GM18873 (cell line): ENCODE measurements around the gene GPA33.

Experiments
- ATAC-seq: cut with Tn5 transposase; IDR thresholded peaks from one replicate; pipeline ENCODE4 v1.9.1; 2021; ENCODE audit warnings: mild to moderate bottlenecking, moderate library complexity, moderate number of reproducible peaks; ENCODE audit not compliant: unreplicated experiment, low FRiP score

The GPA33 gene, protein sequence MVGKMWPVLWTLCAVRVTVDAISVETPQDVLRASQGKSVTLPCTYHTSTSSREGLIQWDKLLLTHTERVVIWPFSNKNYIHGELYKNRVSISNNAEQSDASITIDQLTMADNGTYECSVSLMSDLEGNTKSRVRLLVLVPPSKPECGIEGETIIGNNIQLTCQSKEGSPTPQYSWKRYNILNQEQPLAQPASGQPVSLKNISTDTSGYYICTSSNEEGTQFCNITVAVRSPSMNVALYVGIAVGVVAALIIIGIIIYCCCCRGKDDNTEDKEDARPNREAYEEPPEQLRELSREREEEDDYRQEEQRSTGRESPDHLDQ

DNA sequence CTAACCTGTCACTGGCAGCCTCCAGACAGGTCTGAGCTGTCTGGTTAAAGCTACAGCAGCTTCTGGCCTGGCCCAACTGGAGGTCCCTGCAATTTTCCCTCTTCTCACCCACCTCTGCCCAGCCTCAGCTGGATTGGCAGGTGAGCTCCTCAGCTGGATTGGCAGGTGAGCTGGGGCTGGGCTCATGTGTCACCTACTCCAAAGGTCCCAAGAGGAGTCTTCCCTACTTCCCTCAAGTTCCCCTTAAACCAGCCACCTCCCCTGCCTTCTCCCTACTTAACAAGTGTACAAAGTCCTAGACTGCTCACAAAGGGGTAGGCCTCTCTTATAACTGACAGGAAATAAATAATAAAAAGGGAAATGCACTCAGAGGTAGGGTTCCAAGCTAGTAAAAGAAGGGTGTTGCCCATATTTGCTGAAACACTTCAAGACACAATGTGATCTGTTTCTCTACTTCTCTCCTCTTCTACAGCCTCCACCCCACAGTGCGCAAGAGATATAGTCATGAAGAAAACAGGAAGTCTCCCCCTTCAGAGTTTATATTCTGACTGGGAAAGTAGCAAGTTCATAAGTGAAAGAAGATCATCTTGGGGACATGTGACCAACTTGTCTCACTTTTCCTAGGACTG lies at the start of gene GPA33:
GPA33 (minus strand) TSS at position 64 of the 629 bp plus-strand sequence. CDS start 90 bp downstream, outside the sequence.
- ATAC-seq, result no peak

DNA sequence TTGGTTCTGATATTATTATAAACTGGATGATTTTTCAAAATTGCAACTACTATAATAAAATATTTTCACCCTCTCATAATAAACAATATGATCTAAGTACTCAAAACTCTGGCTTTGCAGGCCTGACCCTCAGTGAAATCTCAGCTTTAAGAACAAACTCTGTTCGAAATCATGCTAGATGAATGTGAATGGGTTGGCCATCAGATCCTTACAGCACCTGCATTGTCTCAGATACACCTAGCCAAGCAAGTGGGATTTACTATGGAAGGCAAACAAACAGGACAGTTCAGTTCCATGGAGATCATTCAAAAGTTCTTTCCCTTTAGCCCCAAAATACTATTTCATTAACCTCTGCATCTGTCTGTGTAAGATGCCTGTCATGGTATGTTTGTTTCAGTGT lies 48.5 kb upstream of the GPA33 start:
- no peak for ATAC-seq

DNA sequence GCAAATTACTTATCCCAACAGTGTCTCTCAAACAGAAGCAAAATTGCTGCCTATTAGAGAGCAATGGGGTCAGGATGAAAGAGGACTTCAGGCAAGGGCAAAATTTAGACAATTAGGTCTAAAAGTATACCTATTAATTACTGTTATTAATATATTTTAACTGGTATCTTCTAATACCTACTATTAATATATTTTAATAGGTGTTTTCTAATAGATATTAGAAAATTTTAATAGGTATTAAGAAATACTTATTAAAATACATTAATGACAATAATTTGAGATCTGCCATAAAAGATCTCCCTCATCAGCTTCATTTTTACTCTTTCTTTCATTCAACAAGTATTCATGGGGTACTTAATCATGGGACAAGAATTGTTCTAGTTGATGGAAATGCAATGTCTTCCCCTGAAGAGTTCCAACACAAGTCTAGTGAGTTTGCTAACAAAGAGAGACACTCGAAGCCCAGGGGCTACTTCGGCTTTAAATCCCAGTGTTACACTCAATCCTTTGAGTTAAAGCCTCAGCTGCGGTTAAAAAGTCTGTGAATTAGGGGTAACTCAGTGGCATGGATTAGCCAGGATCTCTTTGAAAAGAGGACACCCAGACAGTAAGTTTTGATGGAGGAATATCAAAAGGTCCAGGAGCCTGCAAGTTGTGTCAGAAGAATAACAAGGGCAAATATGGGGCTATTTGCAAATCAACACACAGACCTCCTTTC lies 47.8 kb upstream of the GPA33 start:
- no peak for ATAC-seq

DNA sequence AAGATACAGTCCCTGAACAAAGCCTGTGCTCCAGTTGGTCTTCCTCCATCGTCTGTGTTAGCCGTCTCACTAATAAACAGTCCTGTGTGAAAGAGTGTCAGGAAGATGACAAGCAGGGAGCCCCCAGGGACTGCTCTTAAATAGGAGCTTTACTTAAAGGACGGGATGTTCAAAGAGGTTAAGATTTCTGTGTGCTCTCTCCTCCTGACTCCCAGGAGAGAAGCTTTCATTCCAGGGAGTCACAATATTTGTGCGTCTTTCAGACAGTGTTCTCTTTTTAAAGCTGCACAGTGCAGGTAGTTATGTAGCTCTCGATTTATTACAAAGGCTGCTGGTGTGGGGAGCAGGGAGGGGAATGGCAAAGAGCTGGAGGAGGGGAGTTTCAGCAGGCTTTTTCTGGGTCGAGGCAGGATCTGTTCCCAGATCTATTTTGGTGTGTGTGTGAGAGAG lies 47.2 kb upstream of the GPA33 start:
- ATAC-seq, result no peak

DNA sequence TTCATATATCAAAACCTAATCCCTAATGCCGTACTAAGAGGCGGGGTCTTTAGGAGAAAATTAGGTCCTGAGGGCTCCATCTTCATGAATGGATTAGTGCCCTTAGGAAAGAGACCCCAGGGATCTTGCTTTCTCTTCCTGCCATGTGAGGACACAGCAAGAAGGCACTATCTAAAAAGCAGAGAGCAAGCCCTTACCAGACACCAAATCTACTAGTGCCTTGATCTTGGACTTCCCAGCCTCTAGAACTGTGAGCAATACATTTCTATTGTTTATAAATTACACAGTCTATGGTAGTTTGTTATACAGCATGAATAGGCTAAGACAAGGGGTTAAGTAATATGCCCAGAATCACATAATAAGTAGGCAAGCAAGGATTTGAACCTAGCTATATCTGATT lies 46.6 kb upstream of the GPA33 start:
- ATAC-seq, result no peak

DNA sequence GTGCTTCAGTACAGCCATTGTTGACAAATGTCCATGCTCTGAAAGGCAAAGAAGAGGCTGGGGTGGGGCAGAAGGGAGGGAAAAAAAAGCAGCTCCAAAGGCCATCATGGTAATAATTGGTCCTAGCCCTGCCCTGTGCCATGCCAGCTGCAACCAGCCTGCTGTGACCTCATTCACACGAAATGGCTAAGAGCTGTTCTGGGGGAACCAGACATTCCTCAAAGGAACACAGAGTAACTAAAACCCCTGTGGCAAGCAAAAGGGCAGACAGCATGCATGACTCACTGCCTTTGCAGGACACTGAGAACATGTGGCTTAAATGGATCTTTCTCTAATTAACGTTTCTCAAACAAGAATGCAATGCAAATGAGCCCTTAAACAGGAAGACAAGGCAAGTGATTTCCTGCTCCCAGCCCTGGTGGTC lies 46.0 kb upstream of the GPA33 start:
- ATAC-seq, result no peak

DNA sequence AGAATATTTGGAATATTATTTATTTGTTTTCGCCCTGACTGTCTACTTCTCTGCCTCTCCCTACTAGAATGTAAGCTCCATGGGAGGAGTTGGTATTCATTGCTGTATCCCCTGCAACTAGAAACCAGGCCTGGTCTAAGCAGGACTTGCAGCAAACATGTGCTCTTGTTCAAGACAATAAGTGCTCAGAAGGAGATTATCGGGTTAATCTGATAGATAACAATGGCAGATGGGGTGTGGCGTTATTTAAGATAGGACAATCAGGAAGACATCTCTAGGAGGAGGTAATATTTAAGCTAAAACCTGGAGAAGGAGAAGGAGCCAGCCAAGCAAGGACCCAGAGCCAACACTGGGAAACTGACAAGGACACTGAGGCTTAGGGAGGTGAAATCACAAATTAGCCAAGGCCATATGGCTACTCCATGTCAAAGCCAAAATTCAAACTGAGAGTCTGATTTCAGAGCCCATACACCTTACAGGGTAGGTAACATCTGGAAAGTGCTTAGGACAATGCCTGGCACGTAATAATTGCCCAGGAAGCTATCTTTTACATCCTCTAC lies 45.2 kb upstream of the GPA33 start:
- no peak for ATAC-seq

DNA sequence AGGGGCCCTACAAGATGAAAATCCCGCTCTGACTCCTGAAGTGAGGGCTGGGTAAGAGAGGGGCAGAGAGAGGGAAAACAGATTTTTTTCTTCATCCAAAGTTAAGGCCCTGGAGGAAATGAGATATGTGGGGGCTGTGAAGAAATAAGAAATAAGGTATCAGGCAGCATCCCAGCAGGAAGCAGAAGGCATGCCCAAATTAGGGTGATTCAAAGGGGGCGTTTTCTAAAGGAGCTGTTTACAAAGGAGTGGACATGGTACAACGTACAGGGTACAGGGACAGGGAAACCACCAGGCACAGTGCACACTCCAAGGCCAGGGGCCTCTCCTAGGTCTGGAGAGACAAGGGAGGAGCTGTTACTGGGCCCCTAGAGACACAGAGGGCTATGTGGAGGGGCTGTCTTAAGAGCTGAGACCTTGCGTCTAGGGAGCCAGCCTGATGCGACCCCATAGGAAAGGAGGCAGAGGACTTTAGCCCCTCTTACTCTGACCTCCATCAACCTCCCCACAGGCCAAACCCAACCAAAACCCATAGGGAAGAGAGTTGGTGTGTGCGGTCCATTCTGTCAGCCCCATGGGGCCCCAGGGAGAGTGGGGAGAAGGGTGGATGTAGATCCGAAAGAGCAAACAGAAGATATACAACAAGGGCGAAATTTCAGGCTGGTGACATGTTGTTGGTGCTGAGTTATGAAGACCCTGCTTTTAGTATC lies 42.3 kb upstream of the GPA33 start:
- no peak for ATAC-seq

DNA sequence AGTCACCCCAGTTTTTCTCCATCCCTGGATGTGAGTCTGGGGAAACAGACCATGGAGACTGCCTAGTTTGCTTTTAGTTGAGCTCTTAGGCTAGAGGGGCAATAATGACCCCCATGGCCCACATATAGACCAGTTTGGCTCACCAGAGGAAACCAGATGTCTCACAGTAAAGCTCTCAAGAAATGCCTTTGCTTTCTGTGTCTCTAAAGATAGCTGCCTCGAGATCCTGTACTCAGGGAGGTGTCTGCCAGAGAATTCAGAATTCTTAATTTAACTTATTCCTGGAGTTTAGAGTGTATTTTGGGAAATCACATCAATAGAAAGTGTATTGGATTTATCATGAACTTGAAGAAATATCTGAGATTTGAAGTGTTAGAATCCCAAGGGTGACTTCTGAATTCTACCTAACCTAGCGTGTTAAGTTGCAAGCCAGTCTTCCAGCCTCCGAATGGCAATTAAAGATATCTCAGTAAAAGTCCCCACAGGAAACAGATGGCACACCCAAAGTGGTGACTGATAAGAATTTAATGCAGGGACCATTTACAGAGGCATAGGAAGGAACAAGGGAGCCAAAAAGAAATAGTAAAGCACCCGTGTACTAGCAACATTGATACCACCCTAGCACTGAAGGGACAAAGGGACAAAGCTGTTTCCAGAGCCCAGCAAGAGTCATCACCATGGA lies 40.8 kb upstream of the GPA33 start:
- ATAC-seq, result no peak

DNA sequence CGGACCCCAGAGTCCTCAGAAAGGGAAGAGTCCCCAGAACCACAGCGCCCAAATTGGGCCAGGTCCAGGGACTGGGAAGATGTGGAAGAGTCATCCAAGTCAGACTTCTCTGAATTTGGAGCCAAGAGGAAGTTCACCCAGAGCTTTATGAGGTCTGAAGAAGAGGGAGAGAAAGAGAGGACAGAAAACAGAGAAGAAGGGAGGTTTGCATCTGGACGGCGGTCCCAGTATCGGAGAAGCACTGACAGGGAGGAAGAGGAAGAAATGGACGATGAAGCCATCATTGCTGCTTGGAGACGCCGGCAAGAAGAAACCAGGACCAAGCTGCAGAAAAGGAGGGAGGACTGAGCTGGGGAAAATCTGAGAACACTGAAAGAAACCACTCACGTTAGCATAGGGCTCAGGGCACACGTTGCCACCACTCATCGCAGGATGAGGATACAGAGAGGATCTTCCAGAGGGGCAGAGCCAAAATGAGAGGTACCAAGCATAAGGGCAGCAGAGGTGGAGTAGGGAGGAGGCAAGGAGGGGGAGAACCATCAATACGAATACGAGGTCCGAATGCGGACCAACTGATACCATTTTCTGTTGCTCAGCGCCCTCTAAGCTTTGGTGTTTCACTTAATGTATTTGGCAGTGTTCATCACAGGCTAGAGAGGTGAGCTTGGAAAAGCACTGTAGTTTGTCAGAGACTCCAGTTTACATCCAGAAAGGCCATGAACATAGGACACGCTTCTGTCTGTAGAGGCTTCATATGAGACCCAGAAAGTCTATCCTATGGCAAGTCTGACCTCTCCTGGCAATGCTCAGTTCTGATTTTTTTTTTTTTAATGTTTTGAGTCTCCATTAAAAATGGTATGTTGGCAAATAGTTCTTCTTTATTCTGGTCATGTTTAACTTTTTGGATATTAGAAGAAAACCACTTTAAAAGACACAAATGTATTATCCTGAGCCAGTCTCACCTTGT lies 38.4 kb upstream of the GPA33 start:
- no peak for ATAC-seq

DNA sequence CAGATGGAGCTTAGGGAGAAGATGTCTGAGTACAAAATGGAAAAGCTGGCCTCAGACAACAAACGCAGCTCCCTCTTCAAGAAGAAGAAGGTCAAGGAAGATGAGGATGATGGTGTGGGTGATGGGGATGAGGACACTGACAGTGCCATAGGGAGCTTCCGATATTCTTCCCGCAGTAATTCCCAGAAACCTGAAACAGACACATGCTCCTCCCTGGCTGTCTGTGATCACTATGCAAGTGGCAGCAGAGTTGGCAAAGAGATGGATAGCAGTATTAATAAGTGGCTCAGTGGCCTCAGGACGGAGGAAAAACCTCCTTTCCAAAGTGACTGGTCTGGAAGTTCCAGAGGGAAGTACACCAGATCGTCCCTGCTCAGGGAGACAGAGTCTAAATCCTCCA lies 37.5 kb upstream of the GPA33 start:
- no peak for ATAC-seq

DNA sequence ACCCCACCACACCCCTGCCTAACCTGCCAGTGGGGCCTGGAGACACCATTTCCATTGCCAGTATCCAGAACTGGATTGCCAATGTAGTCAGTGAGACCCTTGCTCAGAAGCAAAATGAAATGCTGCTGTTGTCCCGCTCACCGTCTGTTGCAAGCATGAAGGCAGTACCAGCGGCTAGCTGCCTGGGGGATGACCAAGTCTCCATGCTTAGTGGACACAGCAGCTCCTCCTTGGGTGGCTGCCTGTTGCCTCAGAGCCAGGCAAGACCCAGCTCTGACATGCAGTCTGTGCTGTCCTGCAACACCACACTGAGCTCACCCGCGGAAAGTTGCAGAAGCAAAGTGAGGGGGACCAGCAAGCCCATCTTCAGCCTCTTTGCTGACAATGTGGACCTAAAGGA lies 37.1 kb upstream of the GPA33 start:
- ATAC-seq, result no peak

DNA sequence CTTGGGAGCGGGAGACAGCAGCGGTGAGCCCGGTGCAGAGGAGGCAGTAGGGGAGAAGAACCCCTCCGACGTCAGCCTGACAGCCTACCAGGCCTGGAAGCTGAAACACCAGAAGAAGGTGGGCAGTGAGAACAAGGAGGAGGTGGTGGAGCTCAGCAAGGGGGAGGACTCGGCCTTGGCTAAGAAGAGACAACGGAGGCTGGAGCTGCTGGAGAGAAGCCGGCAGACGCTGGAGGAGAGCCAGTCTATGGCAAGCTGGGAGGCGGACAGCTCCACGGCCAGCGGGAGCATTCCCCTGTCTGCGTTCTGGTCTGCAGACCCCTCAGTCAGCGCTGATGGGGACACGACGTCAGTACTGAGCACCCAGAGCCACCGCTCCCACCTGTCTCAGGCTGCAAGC lies 36.6 kb upstream of the GPA33 start:
- ATAC-seq, result no peak

DNA sequence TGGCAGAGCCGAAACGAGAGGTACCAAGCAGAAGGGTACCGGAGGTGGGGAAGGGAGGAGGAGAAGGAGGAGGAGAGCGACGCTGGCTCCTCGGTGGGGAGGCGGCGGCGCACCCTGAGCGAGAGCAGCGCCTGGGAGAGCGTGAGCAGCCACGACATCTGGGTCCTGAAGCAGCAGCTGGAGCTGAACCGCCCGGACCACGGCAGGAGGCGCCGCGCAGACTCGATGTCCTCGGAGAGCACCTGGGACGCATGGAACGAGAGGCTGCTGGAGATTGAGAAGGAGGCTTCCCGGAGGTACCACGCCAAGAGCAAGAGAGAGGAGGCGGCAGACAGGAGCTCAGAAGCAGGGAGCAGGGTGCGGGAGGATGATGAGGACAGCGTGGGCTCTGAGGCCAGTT lies 36.1 kb upstream of the GPA33 start:
- ATAC-seq, result no peak

DNA sequence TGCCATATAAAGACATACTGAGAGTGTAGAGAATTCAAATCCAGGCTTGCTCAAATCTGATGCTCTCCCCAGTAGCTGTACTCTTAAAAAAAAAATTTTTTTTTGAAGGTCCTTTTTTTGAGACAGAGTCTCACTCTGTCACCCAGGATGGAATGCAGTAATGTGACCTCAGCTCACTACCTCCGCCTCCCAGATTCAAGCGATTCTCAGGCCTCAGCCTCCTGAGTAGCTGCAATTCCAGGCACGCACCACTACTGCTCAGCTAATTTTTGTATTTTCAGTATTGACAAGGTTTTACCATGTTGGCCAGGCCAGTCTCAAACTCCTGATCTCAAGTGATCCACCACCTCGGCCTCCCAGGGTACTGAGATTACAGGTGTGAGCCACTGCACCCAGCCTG lies 32.4 kb upstream of the GPA33 start:
- ATAC-seq, result no peak

DNA sequence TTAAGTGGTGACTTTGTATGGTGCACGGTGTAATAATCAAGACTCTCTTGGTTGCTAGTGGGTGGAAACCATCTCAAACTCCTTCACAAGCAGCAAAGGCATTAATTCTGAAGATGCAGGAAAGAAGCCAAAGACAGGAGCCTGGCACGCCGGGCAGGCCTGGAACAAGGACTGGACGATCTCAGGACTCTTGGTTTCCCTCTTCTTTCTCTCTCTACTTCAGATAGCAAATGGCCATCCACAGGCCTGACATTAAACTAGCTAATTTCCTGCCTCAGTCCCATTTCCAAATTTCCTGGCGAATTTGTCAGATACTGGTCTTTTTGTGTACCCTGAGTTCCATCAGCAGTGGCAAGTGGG lies 31.9 kb upstream of the GPA33 start:
- ATAC-seq, result no peak

DNA sequence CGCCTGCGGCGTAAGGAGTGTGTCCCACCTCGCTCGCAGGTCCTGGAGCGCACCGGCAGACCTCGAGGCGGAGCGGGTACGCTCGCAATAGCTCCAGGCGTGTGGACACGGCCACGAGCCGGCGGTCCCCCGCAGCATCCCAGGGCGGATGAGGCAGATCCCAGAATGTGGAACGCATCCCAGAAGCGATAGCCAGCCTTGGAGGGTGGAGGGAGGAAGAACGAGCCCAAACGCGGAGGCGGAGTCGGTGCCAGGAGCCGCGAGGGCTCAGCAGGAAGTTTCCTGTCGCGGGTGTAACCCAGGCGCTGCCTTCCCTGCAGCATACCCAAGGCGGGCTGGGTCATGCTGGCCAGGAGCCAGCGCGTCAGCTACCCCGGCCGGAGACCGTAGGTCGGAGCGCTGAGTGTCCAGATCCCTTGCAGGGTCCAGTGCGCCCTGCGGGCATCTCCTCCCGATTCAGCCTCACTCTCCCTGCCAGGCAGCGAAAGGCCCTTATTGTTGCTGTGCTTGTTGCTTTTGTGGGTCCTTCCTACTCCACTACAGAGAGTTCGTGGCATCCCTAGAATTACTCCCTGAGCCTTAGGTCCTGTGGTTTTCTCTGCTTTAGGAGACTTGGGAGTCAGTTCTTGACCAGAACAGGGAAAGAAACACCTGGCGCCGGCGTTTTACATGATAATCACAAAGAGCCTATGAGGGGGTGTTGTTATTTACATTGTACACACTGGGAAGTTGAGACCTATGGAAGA lies 31.4 kb upstream of the GPA33 start:
- ATAC-seq, result no peak

DNA sequence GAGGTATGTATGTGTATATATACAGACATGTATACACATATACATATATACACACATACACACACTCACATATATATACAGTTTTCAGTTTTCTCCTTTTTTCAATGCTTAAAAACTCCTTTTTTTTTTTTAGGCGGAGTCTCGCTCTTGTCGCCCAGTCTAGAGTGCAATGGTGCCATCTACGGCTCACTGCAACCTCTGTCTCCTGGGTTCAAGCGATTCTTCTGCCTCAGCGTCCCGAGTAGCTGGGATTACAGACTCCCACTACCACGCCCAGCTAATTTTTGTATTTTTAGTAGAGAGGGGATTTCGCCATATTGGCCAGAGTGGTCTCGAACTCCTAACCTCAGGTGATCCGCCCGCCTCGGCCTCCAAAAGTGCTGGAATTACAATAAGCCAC lies 30.7 kb upstream of the GPA33 start:
- no peak for ATAC-seq
